Retinal pigment epithelial cell (primary cell): ENCODE results near the gene SCAF4.
"Not testable (repeated sequence)": the region's sequence is repeated elsewhere in the genome, so short reads cannot be mapped to it uniquely, and the experiment has no call there.

ENCODE experiments used
- DNase-seq: peaks from one replicate; pipeline ENCODE4 v3.0.0-alpha.2; 2010; ENCODE audit warnings: low read depth
- H3K4me3 ChIP-seq: 2 replicates; pipeline ENCODE4 v1.5.1; 2011; ENCODE audit warnings: mild to moderate bottlenecking, low read length, control low read depth, moderate library complexity
- CTCF ChIP-seq: conservative IDR thresholded peaks from 2 replicates; pipeline ENCODE4 v1.5.1; 2011; ENCODE audit warnings: low read depth, low read length, control low read depth, inconsistent platforms

The SCAF4 gene

DNA sequence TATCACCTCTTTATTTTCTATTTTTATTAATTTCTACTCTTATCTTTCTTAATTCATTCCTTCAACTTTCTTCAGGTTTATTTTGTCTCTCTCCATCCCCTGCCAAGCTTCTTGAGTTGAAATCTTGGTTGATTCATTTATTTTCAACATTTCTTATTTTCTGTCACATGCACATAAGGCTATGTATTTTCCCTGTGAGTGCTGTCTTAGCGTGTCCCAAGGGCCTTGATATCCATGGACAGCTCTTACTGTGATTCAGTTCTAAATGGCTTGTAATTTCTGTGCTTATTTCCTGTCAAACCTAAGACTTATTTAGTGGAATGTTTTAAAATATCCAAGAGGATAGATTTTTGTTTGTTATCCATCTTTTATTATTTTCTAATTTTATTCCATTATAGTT, 36.8 kb upstream of the SCAF4 start:
- DNase-seq, result no peak
- TF ChIP-seq CTCF, result no peak
- no peak overlapping the region for H3K4me3 ChIP-seq

DNA sequence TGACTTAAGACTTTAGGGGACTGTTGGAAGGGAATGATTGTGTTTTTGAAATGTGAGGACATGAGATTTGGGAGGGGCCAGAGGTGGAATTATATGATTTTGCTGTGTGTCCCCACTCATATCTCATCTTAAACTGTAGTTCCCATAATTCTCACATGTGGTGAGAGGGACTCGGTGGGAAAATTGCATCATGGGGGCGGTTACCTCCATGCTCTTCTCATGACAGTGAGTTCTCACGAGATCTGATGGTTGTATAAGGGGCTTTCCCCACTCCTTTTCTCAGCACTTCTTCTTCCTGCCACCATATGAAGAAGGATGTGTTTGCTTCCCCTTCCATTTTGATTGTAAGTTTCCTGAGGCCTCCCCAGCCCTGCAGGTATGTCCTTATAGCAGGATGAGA, 35.0 kb upstream of the SCAF4 start:
- no peak for DNase-seq
- H3K4me3 ChIP-seq, result no peak overlapping the region
- no peak for TF ChIP-seq CTCF

GRCh38 chr21:31765850-31766249, 33.9 kb upstream of the SCAF4 start:
- not testable (repeated sequence) for H3K4me3 ChIP-seq, DNase-seq

DNA sequence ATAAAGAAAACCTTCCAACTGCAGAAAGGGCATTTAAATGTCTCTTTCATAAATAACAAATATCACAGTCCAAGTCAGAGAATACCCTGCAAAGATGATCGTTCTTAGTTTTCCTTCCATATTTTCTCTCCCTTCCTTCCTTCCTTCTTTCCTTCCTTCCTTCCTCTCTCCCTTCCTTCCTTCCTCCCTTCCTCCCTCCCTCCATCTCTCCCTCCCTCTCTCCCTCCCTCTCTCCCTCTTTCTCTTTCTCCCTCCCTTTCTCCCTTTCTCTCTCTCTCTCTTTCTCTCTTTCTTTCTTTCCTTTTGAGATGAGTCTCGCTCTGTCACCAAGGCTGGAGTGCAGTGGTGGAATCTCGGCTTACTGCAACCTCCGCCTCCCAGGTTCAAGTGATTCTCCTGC, 29.0 kb upstream of the SCAF4 start:
- no peak for TF ChIP-seq CTCF
- DNase-seq, result no peak
- no peak overlapping the region for H3K4me3 ChIP-seq

DNA sequence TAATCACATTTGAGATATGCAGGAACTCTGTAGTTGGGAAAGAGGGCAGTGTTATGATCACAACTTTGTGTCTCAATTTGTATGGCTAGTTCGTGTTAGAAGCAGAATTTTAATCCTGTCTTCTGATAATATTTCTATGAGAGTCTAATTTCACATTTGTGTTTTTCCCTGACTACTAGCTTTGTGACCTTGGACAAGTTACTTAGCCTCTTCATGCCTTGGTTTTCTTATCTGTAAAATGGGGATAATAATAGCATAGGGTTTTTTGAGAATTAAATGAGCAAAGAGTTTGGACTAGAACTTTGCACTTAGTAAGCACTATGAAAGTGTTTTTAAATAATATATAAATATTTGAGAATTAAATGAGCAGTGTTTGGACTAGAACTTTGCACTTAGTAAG, 24.9 kb upstream of the SCAF4 start:
- TF ChIP-seq CTCF, result no peak

GRCh38 chr21:31755027-31755426, 23.1 kb upstream of the SCAF4 start:
- H3K4me3 ChIP-seq, result no peak overlapping the region
- TF ChIP-seq CTCF, result no peak
- no peak for DNase-seq

More for the DNA sequence above, 24.9 kb upstream of the SCAF4 start:
- DNase-seq, result no peak
- no peak overlapping the region for H3K4me3 ChIP-seq

DNA sequence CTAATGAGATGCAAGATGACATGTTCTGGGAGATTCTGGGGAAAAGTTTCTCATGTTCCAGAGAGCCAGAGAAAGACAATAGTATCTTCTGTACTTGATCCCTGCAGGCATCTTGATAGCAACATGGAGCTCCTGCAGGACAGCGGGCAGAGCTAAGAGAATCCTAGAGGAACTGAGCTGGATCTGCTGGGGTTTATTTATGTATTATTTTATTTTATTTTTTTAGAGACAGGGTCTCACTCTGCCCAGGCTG, 22.7 kb upstream of the SCAF4 start:
- no peak for DNase-seq
- TF ChIP-seq CTCF, result no peak
- no peak overlapping the region for H3K4me3 ChIP-seq

- TF ChIP-seq CTCF, result no peak
- no peak for DNase-seq
- no peak overlapping the region for H3K4me3 ChIP-seq
Measured at GRCh38 chr21:31753949-31754707, 22.2 kb upstream of the SCAF4 start.
